SIG-M5 (cell line): ENCODE measurements around the gene TRMT13.
A peak's percentile ranks its signal among the peaks of the same experiment; 100 is the strongest.

Source experiments
- DNase-seq: peaks from one replicate; lab custom pipeline; 2025; lab: John Stamatoyannopoulos, UW

TRMT13 gene

GRCh38 chr1:100132566-100133477 is at the start of gene TRMT13, which contains the start of gene SASS6:
Gene TRMT13 (plus strand): TSS chr1:100133163. CDS start chr1:100133169, 6 bp downstream.
Gene SASS6 (minus strand): TSS chr1:100132930. CDS start chr1:100132814, 116 bp downstream.
- peak; percentile 86 for DNase-seq

GRCh38 chr1:100087396-100087795 is 45.6 kb upstream of the TRMT13 start:
- DNase-seq = no peak

- no peak for DNase-seq
Measured at GRCh38 chr1:100089082-100089481, 43.9 kb upstream of the TRMT13 start.

GRCh38 chr1:100090471-100090870 is 42.5 kb upstream of the TRMT13 start:
- DNase-seq = no peak

GRCh38 chr1:100100202-100100601 is 32.8 kb upstream of the TRMT13 start:
- DNase-seq = no peak

- no peak for DNase-seq
Measured at GRCh38 chr1:100101564-100101963, 31.4 kb upstream of the TRMT13 start.

- DNase-seq = no peak
Measured at GRCh38 chr1:100107696-100108095, 25.3 kb upstream of the TRMT13 start.

GRCh38 chr1:100109554-100110066 is 23.4 kb upstream of the TRMT13 start:
- no peak for DNase-seq

GRCh38 chr1:100115524-100115923 is 17.4 kb upstream of the TRMT13 start:
- DNase-seq = no peak

GRCh38 chr1:100122177-100122576 is 10.8 kb upstream of the TRMT13 start:
- DNase-seq = no peak

GRCh38 chr1:100127226-100127625 is 5.7 kb upstream of the TRMT13 start:
- DNase-seq = no peak

GRCh38 chr1:100130552-100131077 is 2.3 kb upstream of the TRMT13 start:
- no peak for DNase-seq

GRCh38 chr1:100131623-100132022 is 1.3 kb upstream of the TRMT13 start:
- DNase-seq = no peak

GRCh38 chr1:100134872-100135271 is 1.9 kb downstream of the TRMT13 start:
- no peak for DNase-seq

- DNase-seq = no peak
Measured at GRCh38 chr1:100137602-100138001, 4.6 kb downstream of the TRMT13 start.

- DNase-seq = no peak
Measured at GRCh38 chr1:100141192-100141591, 8.2 kb downstream of the TRMT13 start.

GRCh38 chr1:100142343-100142742 is 9.4 kb downstream of the TRMT13 start:
- no peak for DNase-seq

GRCh38 chr1:100145116-100145515 is 12.2 kb downstream of the TRMT13 start:
- no peak for DNase-seq

- no peak for DNase-seq
Measured at GRCh38 chr1:100146958-100147357, 14.0 kb downstream of the TRMT13 start.

- no peak for DNase-seq
Measured at GRCh38 chr1:100147875-100148274, 14.9 kb downstream of the TRMT13 start.

- DNase-seq = no peak
Measured at GRCh38 chr1:100151679-100152078, 18.7 kb downstream of the TRMT13 start.

GRCh38 chr1:100152271-100152670 is 19.3 kb downstream of the TRMT13 start:
- DNase-seq = no peak

- no peak for DNase-seq
Measured at GRCh38 chr1:100162881-100163280, 29.9 kb downstream of the TRMT13 start.
